Fibroblast of mammary gland (primary cell): Measurements from ENCODE around the gene CFAP61.

Experiments used
- DNase-seq: peaks from one replicate; pipeline ENCODE4 v3.0.0-alpha.2; 2010; ENCODE audit warnings: low read depth
- H3K4me3 ChIP-seq: 2 replicates; pipeline ENCODE4 v1.5.1; 2011; ENCODE audit warnings: low read depth, mild to moderate bottlenecking, low read length, moderate library complexity; ENCODE audit not compliant: control insufficient read depth
- CTCF ChIP-seq: conservative IDR thresholded peaks from 2 replicates; pipeline ENCODE4 v1.5.1; 2011; ENCODE audit warnings: low read depth, low read length, inconsistent platforms; ENCODE audit not compliant: control insufficient read depth, insufficient read depth

CFAP61 gene

GRCh38 chr20:20293691-20294385 lies 241.5 kb downstream of the CFAP61 start:
- no peak for DNase-seq
- TF ChIP-seq CTCF, result no peak
- H3K4me3 ChIP-seq, result no peak overlapping the region

GRCh38 chr20:20295621-20296498 lies 243.5 kb downstream of the CFAP61 start:
- no peak overlapping the region for H3K4me3 ChIP-seq
- no peak for TF ChIP-seq CTCF
- DNase-seq, result peak; percentile 1

GRCh38 chr20:20297181-20297580 lies 244.8 kb downstream of the CFAP61 start:
- no peak for DNase-seq
- no peak for TF ChIP-seq CTCF
- no peak overlapping the region for H3K4me3 ChIP-seq

GRCh38 chr20:20297752-20298151 lies 245.4 kb downstream of the CFAP61 start:
- no peak overlapping the region for H3K4me3 ChIP-seq
- DNase-seq, result no peak
- no peak for TF ChIP-seq CTCF

- TF ChIP-seq CTCF, result no peak
- no peak for DNase-seq
- H3K4me3 ChIP-seq, result no peak overlapping the region
Observed at GRCh38 chr20:20299904-20300303, 247.6 kb downstream of the CFAP61 start.

GRCh38 chr20:20303320-20303719 lies 251.0 kb downstream of the CFAP61 start:
- TF ChIP-seq CTCF, result no peak
- DNase-seq, result no peak
- H3K4me3 ChIP-seq, result no peak overlapping the region
